GM19099 (cell line): ENCODE results near the gene COX6B2.

ENCODE experiments used
- POLR2A ChIP-seq: IDR thresholded peaks from 3 replicates; pipeline ENCODE4 v1.6.1; 2011; ENCODE audit warnings: low read depth; ENCODE audit not compliant: insufficient read length; ENCODE audit errors: extremely low read depth

The COX6B2 gene

GRCh38 chr19:55353803-55354697, 469 bp downstream of the COX6B2 start:
- no peak for TF ChIP-seq POLR2A

GRCh38 chr19:55353356-55353802, 1.1 kb downstream of the COX6B2 start:
- TF ChIP-seq POLR2A: no peak

- no peak for TF ChIP-seq POLR2A
Measured at GRCh38 chr19:55352549-55353145, 1.9 kb downstream of the COX6B2 start.

- TF ChIP-seq POLR2A: no peak
Measured at GRCh38 chr19:55352040-55352439, 2.5 kb downstream of the COX6B2 start.

- TF ChIP-seq POLR2A: no peak
Measured at GRCh38 chr19:55350620-55351315, 3.8 kb downstream of the COX6B2 start.

GRCh38 chr19:55348317-55349034, 6.0 kb downstream of the COX6B2 start:
- no peak for TF ChIP-seq POLR2A

GRCh38 chr19:55347442-55348009, 7.0 kb downstream of the COX6B2 start:
- no peak for TF ChIP-seq POLR2A

- TF ChIP-seq POLR2A: no peak
Measured at GRCh38 chr19:55346725-55347441, 7.6 kb downstream of the COX6B2 start.

GRCh38 chr19:55345818-55346724, 8.4 kb downstream of the COX6B2 start:
- no peak for TF ChIP-seq POLR2A

- TF ChIP-seq POLR2A: no peak
Measured at GRCh38 chr19:55345101-55345817, 9.3 kb downstream of the COX6B2 start.

GRCh38 chr19:55344444-55344843, 10.1 kb downstream of the COX6B2 start:
- no peak for TF ChIP-seq POLR2A
